ENCODE data around the gene N4BP3. TPM values are rescaled to one million over a fixed set of nuclear protein-coding genes. Genes with fewer than 3 reads are reported as not detected.

N4BP3 gene
- total RNA-seq, 1 experiment from 2014 or later, result 3.2 TPM

DNA sequence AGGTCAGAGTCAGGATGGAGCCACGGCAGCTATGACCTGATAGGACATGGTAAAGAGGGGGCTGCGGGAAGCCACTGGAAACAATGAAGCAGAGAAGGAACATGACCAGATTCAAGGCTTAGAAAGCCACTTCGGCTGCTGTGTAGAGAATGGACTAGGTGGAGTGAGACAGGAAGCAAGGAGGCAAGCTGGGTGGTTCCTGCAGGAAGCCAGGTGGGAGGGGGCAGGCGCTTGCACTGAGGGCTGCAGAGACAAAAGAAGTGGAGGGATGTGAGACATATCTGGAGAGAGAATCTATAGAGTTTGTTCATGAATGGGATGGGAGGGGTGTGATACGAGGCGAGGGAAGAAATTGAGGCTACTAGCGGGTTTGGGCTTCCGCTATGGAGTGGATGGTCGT, 19.0 kb upstream of the N4BP3 start:
- peaks cover 5% of the 10 kb centered on the region for H3K27me3 Mint-ChIP-seq (ENCODE audit: insufficient read depth, unreplicated experiment)
- TF ChIP-seq, protein P1, sequence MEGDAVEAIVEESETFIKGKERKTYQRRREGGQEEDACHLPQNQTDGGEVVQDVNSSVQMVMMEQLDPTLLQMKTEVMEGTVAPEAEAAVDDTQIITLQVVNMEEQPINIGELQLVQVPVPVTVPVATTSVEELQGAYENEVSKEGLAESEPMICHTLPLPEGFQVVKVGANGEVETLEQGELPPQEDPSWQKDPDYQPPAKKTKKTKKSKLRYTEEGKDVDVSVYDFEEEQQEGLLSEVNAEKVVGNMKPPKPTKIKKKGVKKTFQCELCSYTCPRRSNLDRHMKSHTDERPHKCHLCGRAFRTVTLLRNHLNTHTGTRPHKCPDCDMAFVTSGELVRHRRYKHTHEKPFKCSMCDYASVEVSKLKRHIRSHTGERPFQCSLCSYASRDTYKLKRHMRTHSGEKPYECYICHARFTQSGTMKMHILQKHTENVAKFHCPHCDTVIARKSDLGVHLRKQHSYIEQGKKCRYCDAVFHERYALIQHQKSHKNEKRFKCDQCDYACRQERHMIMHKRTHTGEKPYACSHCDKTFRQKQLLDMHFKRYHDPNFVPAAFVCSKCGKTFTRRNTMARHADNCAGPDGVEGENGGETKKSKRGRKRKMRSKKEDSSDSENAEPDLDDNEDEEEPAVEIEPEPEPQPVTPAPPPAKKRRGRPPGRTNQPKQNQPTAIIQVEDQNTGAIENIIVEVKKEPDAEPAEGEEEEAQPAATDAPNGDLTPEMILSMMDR (IDR thresholded peaks at IDR 0.05; ENCODE audit: insufficient read depth in 1 of 2, low read depth in 1 of 2, low read length in 1 of 2, severe bottlenecking in 1 of 2, unreplicated experiment in 1 of 2), result no peak
- BruUV-seq (replicated peaks), result no TSS peak
- DNase-seq, result no peak
- H3K27me3 ChIP-seq (replicated peaks; ENCODE audit: control insufficient read depth, insufficient read depth, low read length), result no peaks in the 10 kb centered on the region; the same call in 1 of the 2 replicates
- peaks cover 9% of the 10 kb centered on the region for H3K9me3 Mint-ChIP-seq (ENCODE audit: unreplicated experiment)
- no peak overlapping the region for H3K4me3 ChIP-seq (ENCODE audit: low read depth, low read length)
- H3K36me3 ChIP-seq (ENCODE audit: control insufficient read depth, insufficient read depth, low read length), result no peaks in the 10 kb centered on the region
- CTCF ChIA-PET, result no interaction called here
- H3K9me3 ChIP-seq, result peaks cover 3% of the 10 kb centered on the region; the same call in 1 of the 2 replicates
- no peak overlapping the region for H3K27ac Mint-ChIP-seq (ENCODE audit: unreplicated experiment)
- H3K4me1 Mint-ChIP-seq (ENCODE audit: low read depth, unreplicated experiment), result no peaks in the 10 kb centered on the region
- POLR2A ChIA-PET, result no interaction called here
- no peaks in the 10 kb centered on the region for H3K4me1 ChIP-seq
- no peak overlapping the region for H3K4me3 Mint-ChIP-seq (ENCODE audit: unreplicated experiment)
- no peaks in the 10 kb centered on the region for H3K36me3 Mint-ChIP-seq (ENCODE audit: insufficient read depth, unreplicated experiment)
- intact Hi-C loops (cut with micrococcal nuclease; ENCODE audit: unreplicated experiment), result no loop called here

DNA sequence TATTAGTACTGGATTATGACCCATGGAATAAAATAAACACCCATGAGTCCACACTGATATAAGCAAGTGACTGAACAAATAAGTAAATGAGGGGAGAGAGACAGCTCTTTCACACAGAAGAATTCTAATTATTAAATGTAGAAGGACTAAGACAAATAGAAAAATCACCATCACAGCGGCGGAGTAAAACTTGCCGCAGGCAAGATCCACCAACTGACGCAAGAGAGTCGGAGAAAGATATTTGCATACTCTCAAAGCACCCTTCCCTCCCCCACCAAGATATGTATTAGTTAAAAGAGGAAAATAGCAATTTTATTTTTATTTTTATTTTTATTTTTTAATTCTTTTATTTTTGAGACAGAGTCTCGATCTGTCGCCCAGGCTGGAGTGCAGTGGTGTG, 14.6 kb upstream of the N4BP3 start:
- Histone ChIP-seq H3K36me3 (ENCODE audit: control insufficient read depth, insufficient read depth, low read length) (no peaks in the 10 kb centered on the region), H3K4me3 (ENCODE audit: low read depth, low read length) (no peak overlapping the region), H3K27me3 (replicated peaks; ENCODE audit: control insufficient read depth, insufficient read depth, low read length) (no peaks in the 10 kb centered on the region), H3K4me1 (no peaks in the 10 kb centered on the region), H3K9me3 (no peaks in the 10 kb centered on the region)
- Mint-ChIP-seq H3K27me3 (ENCODE audit: insufficient read depth, unreplicated experiment) (peaks cover 6% of the 10 kb centered on the region), H3K9me3 (ENCODE audit: unreplicated experiment) (no peaks in the 10 kb centered on the region), H3K4me1 (ENCODE audit: low read depth, unreplicated experiment) (peaks cover 4% of the 10 kb centered on the region), H3K4me3 (ENCODE audit: unreplicated experiment) (no peak overlapping the region), H3K36me3 (ENCODE audit: insufficient read depth, unreplicated experiment) (no peaks in the 10 kb centered on the region), H3K27ac (ENCODE audit: unreplicated experiment) (no peak overlapping the region)
- ChIA-PET CTCF (interaction anchor here (0.8 kb wide), 1 partner anchor 23 kb away, joined by 3 read pairs; no protein-coding TSS in a partner anchor), POLR2A (no interaction called here)
- TF ChIP-seq, protein P1 (IDR thresholded peaks at IDR 0.05; ENCODE audit: insufficient read depth in 1 of 2, low read depth in 1 of 2, low read length in 1 of 2, severe bottlenecking in 1 of 2, unreplicated experiment in 1 of 2), result no peak
- no TSS peak for BruUV-seq (replicated peaks)
- DNase-seq, result no peak
- intact Hi-C loops (cut with micrococcal nuclease; ENCODE audit: unreplicated experiment), result no loop called here

DNA sequence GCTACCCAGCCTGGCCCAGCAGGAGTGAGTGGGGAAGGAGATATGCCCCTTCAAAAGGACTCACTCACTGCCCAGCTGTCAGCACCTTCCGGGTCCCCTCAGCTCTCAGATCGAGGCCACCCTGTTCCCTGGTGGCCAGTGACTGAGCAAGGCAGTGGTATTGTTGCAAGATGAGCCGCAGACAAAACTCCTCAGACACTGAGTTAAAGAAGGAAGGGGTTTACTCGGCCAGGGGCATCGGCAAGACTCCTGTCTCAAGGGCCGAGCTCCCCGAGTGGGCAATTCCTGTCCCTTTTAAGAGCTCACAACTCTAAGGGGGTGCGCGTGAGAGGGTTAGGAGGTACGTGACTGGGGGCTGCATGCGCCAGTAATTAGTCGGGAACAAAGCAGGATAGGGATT, 9.7 kb upstream of the N4BP3 start:
- peaks cover 6% of the 10 kb centered on the region for H3K4me1 Mint-ChIP-seq (ENCODE audit: low read depth, unreplicated experiment)
- ChIA-PET CTCF (no interaction called here), POLR2A (no interaction called here)
- H3K9me3 Mint-ChIP-seq (ENCODE audit: unreplicated experiment), result no peaks in the 10 kb centered on the region
- no peaks in the 10 kb centered on the region for H3K4me1 ChIP-seq
- H3K4me3 ChIP-seq (ENCODE audit: low read depth, low read length), result no peak overlapping the region
- intact Hi-C loops (cut with micrococcal nuclease; ENCODE audit: unreplicated experiment), result no loop called here
- no peaks in the 10 kb centered on the region for H3K9me3 ChIP-seq
- H3K36me3 ChIP-seq (ENCODE audit: control insufficient read depth, insufficient read depth, low read length), result no peaks in the 10 kb centered on the region
- no TSS peak for BruUV-seq (replicated peaks)
- no peaks in the 10 kb centered on the region for H3K36me3 Mint-ChIP-seq (ENCODE audit: insufficient read depth, unreplicated experiment)
- no peak for DNase-seq
- TF ChIP-seq, protein P1 (IDR thresholded peaks at IDR 0.05; ENCODE audit: insufficient read depth in 1 of 2, low read depth in 1 of 2, low read length in 1 of 2, severe bottlenecking in 1 of 2, unreplicated experiment in 1 of 2), result no peak
- no peak overlapping the region for H3K27ac Mint-ChIP-seq (ENCODE audit: unreplicated experiment)
- peaks cover 2% of the 10 kb centered on the region for H3K27me3 Mint-ChIP-seq (ENCODE audit: insufficient read depth, unreplicated experiment)
- no peak overlapping the region for H3K4me3 Mint-ChIP-seq (ENCODE audit: unreplicated experiment)
- no peaks in the 10 kb centered on the region for H3K27me3 ChIP-seq (replicated peaks; ENCODE audit: control insufficient read depth, insufficient read depth, low read length)

Measured in Caco-2 (cell line).